Dedifferentiated amniotic fluid mesenchymal stem cell (primary cell): ENCODE results near the gene C1QTNF7.

ENCODE experiments used
- DNase-seq: peaks from one replicate; pipeline ENCODE4 v3.0.0-alpha.2; 2016; ENCODE audit errors: extremely low spot score

The C1QTNF7 gene, protein sequence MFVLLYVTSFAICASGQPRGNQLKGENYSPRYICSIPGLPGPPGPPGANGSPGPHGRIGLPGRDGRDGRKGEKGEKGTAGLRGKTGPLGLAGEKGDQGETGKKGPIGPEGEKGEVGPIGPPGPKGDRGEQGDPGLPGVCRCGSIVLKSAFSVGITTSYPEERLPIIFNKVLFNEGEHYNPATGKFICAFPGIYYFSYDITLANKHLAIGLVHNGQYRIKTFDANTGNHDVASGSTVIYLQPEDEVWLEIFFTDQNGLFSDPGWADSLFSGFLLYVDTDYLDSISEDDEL

DNA sequence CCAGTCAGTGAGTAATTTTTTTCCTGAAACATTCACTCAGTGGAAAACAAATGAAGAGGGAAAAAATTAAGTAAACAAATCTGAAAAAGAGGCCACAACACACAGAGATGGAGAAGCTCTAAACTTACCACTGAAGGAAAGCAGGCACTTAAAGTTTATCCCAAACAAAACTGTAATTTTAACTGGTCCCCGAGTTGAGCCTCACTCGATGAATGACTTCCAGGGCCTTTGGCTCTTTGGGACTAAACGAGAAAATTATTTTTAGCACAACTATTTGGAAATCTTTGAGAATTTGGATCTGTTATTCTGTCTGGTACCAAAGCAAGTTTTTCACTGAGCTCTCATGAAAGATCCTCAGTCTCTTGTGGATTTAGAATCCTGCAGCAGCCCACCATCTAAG lies at the start of gene C1QTNF7:
Gene C1QTNF7, plus strand, starts transcription at position 333 of the 400 bp plus-strand sequence. CDS start 7,711 bp downstream, outside the sequence.
- no peak for DNase-seq

DNA sequence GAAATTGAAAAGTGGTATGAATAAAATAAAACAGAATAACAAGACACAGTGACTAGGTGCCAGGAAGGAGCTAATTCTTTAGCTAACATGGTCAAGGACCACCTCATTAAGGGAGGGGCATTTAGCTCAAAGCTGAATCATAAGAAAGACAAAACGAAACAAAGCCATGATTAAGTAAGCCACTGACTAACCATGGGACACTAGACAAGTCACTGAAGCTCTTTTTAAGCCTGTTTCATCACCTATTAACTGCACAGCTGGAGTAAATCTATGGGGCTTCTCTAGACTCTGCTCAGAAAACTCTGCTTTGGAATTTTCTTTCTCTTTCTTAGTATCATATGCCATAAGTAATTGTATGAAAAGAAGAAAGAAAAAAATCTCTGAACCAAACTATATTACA lies 49.8 kb upstream of the C1QTNF7 start:
- peak; percentile 30 for DNase-seq

DNA sequence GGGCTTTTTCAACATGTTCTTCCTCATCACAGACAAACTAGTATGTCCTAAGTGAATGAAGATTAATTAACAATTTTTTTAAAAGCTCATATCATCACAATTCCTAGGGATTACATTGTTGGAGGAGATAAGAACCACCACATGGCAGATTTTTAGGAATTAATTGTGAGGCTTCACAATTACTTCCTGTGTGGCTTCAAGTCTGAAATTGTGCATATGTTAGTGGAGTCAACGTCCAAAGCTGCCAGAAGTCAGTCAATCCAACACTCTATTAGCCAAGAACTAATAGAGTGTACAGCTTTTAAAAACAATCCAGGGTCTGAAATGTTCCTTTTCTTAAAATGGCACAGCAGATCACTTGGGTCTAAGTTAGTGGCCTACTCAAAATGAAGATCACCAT lies 49.3 kb upstream of the C1QTNF7 start:
- no peak for DNase-seq

DNA sequence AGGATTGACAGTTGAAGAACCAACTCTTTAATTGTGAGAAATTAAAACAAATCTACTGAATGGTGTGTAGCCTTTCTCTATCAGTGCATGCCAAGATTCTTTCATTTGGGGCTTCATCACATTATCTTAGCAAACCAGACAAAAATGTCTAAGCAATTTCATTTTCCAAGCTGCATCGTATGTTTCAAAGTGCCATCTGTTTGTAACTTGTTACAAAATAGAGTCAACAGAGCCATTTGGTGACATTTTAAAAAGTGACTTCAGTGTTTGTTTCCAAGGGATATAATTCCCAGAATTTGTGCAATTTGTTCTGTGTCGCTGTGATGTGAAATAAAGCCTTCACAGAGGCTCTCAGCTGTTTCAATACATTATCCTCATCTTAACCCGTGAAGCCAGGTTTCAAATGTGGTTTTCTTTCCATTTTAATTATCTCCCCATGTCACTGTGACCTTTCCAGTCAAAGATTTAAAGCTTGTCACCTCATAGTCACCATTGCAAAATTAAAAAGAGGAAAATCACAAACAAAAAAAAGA lies 46.0 kb upstream of the C1QTNF7 start:
- DNase-seq: no peak

DNA sequence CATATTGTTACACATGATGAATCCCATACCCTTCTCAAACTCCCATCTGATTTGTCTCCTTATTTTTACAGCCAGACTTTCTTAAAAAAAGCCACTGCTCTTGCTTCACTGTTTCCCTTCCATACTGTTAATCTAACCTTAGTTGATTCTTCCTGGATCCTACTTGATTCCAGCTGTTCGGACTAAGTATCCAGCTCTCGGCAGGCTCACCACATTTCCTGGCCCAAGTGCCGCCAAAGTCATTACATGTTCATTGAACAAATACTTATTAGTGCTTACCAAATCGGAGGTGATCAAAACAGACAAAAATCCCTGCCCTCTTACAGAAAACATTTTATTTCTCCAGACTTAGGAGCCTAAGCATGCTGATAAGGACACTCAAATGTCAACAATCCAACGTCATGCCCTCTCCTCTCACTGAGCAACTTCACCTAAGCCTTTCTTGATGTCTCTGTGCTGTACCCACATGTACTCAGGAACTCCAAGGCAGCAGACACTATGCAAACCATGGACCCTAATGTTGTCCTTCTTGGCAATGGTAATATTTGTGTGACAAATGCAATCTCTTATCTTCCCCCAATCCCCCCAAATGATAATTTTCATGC lies 45.1 kb upstream of the C1QTNF7 start:
- DNase-seq: no peak

DNA sequence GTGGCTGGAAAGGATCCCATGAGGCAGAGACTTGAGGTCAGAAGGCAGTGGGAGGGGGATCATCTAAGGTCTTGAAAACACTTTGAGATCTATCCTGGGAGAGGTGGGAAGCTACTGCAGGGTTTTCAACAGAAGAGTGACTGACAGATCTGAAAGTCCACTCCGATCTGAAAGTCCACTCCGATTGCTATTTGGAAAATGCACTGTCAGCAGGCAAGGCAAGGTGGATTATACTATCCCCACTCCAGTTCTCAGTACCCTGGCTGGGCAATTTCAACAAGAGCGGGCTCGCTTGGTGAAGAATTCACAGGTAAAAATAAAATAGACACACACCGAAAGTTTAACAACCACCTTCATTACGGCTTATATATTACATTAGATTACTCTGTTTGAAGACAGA lies 42.3 kb upstream of the C1QTNF7 start:
- DNase-seq: no peak

DNA sequence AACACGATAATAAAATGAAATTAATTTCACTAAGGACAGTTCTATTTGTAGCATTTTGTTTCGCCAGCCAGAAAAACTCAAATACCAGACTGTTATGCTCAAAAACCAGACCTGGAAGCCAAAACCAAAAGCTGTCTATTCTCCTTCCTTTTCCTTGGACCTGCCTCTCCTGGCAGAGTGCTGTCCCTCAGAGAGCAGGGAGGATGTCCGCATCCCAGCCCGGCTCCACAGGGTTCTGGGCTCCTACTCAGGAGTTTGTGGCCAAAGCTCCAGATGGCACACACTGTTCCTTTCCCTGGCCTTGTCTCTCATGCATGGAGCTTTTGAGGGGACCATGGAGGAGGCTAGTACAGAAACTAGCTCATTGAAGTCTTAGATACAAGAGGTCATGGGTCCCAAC lies 41.9 kb upstream of the C1QTNF7 start:
- no peak for DNase-seq

DNA sequence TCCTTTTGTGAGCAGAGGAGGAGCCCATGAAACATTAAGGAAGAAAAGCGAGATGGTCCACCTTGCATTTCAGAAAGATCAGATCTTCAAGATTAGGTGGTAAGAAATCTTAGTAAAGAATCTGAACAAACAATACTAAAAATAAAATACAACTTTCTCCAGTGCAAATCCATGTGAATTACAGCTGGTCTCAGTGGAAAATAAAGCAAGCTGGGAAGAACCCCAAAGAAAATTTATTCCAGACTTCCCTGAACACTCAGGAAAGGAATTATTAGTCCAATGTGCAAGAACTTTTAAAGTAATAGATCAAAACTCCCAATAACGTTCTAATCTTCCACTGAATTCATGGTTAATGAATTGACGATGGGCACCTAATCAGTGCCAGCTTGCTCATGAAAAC lies 37.3 kb upstream of the C1QTNF7 start:
- DNase-seq: no peak

DNA sequence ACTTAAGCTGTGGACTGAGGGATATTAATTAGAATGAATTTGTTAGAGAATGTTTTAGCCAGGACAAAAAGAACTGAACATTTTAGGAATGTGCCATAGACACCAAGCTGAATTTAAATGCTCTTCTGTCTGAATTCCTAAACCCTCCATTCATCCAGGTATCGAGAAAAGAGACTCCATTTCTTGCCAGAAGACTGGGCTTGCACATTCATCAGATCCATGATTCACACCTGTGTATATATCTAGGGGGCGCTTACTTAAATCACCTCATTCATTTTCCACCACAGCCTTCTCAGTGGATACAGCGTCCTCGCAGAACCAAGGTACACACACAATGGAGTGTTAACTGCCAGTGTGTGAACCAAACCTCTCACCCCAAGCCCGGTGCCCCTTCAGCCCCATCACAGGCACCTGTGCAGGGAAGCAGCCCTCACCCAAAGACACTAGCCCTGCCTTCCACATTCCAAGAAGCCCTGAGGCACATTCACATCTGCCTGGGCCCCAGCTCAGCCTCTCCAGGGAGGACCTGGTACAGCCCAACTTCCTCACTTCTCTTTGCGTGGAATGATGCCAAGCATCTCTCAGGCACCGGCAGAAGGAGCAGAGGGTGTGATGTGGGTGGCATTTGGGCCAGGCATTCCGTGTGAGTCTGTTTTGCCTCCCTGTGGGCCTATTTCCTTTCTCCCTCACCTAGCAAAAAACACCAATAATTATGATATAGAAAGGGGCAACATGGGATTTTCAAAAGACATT lies 35.6 kb upstream of the C1QTNF7 start:
- DNase-seq: no peak

DNA sequence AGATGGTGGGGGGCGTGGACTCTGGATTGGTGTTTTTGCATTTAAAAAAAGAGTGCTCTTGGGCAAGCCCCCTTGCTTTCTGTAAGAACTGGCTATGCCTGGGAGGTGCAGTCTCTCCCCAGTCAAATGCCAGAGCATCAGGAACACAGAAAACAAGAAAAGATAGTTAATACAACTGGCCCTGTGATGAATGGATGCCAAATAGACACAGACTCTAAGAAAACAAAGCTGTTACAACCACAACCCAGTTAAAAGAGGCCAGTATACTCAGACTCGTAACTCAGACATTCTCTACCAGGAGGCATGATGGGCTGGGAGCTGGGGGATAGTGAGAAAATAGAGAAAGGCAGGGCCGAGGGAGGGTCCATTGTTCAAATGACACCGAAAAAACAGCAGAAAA lies 32.5 kb upstream of the C1QTNF7 start:
- DNase-seq: no peak

DNA sequence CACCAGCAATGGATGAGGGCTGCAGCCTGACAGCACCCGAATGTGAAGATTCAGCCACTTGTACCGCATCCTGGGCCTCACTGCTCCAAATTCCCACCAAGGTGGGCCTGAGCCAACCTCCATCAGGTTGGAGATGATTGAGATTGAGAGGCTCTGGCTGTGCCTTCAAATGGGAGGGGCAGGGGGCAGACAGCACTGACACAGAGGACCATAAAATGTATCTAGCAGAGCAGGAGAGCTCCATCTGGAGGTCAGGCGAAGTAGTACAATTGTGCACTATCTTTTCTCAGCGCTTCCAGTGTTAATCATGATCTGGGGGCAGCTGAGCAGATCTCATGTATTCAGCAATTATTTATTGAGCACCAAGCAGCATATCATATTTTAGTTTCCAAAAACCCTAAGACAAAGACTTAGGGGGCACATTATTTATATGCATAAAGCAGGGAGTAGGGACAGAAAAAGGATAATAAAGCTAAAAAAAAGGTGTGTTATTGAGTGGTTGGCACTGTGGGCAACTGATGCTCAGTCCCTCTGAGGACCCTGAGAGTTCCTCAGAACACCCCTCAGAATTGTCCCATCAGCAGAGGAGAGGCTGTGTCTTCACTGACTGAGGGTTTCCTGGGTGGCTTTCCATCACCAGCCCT lies 31.6 kb upstream of the C1QTNF7 start:
- DNase-seq: peak; percentile 46

DNA sequence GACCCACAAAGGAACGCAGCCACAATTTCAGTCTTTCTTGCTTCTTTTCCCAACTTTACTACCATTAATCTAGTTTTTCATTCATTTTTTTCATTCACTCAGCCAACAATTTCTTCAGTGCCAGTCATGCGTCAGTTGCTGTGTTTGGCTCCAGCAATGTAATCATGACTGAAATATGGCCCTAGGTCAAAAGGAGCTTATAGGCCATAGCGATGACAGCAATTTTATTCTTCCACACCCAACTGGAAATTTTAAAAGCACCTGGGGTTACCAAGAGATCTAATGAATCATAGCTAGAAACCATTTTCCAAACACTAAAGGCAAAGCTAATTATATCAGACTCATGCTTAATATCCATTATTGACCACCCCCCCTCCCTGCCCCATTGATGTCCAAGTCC lies 29.8 kb upstream of the C1QTNF7 start:
- no peak for DNase-seq

DNA sequence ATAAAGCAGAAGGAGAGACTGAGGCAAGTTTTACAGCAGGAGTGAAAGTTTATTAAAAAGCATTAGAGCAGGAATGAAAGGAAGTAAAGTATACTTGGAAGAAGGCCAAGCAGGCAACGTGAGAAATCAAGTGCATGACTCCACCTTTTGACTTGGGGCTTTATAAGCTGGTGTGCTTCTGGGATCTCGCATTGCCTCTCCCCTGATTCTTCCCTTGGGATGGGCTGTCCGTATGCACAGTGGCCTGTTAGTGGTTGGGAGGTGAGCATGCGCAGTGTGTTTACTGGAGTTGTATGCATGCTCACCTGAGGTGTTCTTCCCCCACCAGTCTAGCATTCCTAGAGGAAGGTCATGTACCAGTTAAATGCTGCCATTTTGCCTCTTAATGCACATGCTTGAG lies 29.1 kb upstream of the C1QTNF7 start:
- no peak for DNase-seq

DNA sequence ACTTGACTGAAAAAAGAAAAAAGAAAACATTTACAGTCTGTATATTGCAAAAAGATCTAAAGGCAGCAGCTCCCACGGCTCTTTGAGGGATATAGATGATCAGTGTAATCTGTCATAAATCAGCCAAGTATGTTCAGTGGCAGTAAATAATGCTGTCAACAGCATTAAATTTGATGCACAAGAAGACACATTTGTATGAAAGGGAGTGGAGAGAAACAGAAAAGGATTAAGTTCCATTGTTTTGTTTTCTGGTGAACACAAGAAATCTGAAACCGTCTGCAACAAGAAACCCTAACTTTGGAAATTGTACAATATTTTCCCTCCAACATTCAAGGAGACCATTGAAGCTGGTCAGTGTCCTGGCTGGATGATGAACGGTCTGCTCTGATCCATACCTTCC lies 27.6 kb upstream of the C1QTNF7 start:
- DNase-seq: no peak

DNA sequence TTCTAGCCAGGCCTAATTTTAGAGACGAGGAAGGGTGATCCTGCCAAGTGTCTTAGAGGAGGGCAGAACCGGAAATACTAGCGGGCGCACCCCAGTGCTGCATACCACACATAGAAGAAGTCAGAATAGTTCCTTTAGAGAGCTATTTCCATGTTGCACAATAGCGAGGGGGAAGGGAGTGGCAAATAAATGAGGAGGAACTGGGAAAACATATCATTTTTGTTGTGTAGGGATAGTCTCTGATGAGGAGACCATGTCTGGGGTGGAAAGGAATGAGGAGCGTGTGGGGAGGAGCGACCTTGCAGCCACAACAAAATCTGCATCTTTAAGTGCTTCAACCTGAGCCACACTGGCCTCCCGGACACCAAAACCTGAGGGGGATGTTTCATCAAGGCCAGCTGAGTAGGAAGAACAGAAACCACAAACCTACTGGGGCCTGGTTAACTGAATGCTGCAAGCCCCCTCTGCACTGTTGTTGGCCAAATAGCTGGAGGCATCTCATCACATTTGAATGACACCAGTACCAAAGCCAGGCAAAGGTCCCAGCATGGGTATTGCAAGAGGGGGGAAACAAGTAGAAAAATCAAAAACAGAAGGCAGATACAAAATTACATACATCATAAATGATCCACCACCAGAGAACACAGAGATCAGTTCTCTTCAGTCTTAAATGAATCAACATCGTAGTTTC lies 26.7 kb upstream of the C1QTNF7 start:
- peak; percentile 95 for DNase-seq

DNA sequence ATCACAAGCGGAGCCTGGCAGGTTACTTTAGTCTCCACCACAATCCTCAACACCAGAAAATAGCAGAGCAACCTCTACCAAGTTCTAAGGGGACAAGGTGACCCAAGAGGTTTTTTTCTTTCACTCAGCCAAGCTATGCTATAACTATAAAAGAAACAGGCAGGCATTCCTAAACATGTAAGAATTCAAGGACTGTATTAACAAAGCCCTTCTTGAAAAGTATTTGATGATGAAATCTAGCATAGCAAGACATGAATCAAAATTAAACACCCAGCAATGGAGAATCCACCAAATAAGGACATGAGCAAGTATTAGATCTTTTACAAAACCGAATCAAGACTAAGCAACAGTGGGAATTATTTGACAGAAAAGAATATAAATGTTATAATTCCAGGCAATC lies 25.7 kb upstream of the C1QTNF7 start:
- peak; percentile 62 for DNase-seq

DNA sequence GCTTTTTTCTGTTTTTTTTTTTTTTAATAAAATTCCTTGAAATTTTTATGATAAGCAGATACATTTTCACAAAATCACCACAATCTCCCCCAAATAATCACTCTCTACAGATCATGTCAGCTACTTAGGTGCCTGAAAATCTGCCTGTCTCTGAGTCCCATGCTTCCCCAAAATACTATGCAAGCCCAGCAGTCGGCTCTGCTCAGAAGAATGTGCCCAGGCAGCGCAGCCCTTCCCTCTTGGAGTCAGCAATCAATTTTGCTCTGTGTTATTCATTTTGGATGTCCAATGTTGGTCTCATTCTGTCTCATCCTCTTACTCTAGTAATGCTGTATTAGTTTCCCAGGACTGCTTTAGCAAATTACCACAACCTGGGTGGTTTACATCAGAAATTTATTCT lies 24.9 kb upstream of the C1QTNF7 start:
- DNase-seq: no peak

DNA sequence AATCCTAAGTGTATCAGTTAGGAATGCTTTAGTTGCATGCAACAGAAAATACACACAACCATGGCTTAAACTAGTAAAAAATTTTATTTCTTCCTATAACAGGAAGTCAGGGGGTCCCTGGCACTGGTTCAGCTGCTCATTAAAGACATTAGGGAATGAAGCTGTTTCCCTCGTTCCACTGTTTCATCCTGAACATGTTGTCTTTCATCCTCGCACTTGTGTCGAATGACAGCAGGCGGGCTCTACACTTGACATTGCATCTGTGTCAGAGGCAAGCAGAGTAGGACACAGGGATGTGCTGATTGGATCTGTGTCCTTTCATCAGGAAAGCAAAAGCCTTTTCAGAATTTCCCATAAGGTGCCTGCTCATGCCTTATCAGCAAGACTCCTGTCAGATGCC lies 22.8 kb upstream of the C1QTNF7 start:
- no peak for DNase-seq

DNA sequence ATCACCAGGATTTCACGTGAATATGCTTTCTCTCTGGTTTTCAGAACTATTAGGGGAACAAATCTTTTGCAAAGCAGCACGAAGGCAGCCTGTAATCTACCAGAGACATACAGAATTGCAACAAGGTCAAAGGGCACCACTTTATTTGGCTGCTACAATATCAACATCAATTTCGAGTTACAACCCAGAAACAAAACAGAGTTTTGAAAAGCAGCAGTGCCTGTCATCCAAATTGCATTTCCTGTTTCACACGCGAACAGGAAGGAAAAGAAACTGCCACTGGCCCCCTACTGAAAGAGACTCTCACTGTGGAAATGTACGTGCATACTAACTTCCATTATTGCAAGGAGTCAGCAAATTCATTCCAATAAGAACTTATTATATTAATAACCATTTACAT lies 17.1 kb upstream of the C1QTNF7 start:
- no peak for DNase-seq

DNA sequence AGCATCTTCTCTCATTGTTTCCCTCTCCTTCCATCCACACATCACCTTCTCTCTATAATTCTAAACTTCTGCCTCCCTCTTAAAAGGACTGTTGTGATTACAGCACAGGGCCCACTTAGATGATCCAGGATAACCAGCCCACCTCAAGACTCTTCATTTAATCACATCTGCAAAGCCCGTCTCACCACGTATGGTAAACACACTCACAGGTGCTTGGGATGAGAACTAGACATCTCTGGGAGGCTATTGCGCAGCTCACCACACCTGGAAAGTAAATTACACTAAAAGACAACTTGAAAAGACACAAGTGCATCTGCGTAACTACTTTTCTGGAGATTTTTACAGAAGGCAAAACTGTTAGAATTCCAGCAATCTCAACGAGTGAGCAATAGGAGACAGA lies 15.4 kb upstream of the C1QTNF7 start:
- DNase-seq: no peak

DNA sequence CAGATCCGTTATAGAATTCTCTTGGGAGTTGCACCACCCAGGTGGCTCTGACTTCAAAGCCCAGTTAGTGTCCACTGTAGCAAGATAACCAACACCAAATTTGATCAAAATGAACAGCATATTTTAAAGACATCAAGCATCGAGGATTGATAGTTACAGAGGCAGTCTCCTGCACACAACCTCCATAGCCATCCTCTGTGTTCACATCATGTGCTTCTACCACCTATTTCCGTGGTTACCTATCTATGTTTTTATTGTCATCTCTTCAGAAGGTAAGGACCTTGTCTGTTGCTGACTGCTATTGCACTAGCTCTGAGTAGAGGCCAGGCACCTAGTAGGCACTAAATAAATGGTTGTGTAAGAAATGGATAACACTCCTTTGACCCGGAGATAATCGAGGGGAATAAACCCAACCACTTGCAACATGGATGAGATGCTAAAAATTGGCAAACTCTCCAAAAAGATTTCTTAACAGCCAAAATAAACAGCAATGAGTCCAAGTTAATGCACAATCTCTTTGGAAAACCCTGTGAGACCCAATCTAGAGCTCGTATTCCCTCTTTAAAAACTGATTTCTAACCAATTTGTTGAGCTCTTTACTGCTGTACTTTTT lies 14.7 kb upstream of the C1QTNF7 start:
- DNase-seq: no peak
